Putamen (tissue), 1 donor: ENCODE data around the gene UTP3.
"Not testable (repeated sequence)": the region's sequence is repeated elsewhere in the genome, so short reads cannot be mapped to it uniquely, and the experiment has no call there.

Experiments used
- DNase-seq: peaks from one replicate; pipeline ENCODE4 v3.0.0-alpha.2; 2016; ENCODE audit warnings: low spot score

The UTP3 gene

GRCh38 chr4:70687821-70688794, at the start of gene UTP3:
TSS of gene UTP3 (plus strand) at chr4:70688532. CDS start at chr4:70688678, 146 bp downstream.
- DNase-seq, result peak; percentile 99

GRCh38 chr4:70640192-70640591, 48.1 kb upstream of the UTP3 start:
- no peak for DNase-seq

DNA sequence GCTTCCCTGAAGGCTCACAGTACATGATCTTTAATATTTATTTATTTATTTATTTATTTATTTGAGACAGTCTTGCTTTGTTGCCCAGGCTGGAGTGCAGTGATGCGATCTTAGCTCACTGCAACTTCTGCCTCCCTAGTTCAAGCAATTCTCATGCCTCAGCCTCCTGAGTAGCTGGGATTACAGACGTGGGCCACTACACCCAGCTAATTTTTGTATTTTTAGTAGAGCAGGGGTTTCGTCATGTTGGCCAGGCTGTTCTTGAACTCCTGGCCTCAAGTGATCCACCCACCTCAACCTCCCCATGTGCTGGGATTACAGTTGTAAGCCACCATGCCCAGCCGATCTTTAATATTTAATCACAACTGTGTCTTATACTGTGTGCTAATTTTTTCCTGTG, 37.6 kb upstream of the UTP3 start:
- not testable (repeated sequence) for DNase-seq

GRCh38 chr4:70651864-70652506, 36.3 kb upstream of the UTP3 start:
- DNase-seq, result peak; percentile 7

GRCh38 chr4:70654605-70655011, 33.7 kb upstream of the UTP3 start:
- DNase-seq, result no peak

- DNase-seq, result no peak
These were observed 31.0 kb upstream of the UTP3 start for GRCh38 chr4:70657326-70657725.

DNA sequence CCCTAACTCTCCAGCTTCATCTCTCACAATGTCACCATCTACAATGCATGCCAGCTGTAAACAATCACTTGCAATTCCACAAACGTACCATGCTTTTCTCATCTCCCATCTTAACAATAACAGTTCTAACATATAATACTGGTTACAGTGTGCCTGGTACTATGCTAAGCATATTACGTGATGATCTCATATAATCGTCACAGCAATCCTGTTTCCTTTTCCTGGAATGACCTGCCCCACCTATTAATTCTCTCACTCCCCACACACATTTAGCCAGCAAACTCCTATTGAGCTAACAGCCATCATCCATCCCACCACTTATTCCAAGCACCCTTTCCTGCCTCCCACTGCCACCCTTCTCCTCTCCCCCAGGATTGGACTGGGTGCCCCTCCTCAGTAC, 29.9 kb upstream of the UTP3 start:
- DNase-seq, result no peak

DNA sequence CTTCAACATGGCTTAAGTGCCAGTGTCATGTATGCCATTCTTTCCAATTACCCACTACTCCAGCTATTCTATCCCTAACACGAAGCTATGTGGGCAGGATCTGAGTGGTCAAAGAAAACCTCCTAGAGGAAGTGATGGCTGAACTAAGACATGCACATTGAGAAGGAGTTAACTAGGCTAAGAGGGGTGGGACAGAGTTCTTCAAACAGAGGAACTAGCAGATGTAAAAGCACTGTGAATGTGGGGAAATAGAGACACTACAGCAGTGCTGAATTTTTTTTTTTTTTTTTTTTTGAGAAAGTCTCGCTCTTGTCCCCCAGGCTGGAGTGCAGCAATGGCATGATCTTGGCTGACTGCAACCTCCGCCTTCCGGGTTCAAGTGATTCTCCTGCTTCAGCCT, 28.2 kb upstream of the UTP3 start:
- DNase-seq, result no peak

DNA sequence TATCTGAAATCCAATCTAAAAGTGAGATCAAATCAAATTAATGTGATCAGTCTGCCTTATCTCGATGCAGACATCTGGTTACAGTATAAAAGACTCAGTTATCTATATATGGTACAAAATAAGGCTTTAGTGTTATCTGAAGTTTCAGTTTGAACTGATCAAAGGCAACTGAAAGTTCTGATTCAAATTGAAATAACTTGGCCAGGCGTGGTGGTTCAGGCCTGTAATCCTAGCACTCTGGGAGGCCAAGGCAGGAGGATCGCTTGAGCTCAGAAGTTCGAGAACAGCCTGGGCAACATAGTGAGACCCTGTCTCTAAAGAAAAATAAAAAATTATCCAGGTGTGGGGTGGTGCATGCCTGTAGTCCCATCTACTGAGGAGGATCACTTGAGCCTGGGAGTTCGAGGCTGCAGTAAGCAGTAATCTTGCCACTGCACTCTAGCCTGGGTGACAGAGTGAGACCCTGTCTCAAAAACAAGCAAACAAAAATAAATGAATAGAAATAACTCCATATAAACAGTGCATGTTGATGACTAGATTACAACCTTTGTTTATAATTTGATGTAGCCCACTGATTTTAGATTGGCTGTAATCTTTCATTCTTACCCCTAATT, 26.9 kb upstream of the UTP3 start:
- not testable (repeated sequence) for DNase-seq

DNA sequence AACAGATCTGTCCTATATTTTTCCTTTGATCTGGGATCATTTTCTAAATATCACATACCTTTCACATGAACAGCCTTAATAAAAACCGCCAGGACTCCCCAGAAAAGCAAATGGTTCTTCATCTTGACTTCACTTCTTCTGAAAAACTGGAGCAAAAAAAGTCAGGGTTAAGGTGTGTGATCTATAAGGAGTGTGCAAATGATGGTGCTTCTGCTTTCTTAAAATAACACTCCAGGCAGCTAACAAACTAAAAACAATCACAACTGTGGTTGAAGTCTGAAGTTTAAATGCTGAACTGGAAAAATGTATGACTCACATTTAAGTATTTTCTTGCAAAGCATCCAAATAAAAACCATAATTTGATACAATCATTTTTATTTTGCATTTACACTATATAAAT, 22.0 kb upstream of the UTP3 start, which contains the start of gene JCHAIN:
TSS of gene JCHAIN (minus strand) at position 140 of the 400 bp plus-strand sequence. CDS start at position 122, 18 bp downstream.
- no peak for DNase-seq

DNA sequence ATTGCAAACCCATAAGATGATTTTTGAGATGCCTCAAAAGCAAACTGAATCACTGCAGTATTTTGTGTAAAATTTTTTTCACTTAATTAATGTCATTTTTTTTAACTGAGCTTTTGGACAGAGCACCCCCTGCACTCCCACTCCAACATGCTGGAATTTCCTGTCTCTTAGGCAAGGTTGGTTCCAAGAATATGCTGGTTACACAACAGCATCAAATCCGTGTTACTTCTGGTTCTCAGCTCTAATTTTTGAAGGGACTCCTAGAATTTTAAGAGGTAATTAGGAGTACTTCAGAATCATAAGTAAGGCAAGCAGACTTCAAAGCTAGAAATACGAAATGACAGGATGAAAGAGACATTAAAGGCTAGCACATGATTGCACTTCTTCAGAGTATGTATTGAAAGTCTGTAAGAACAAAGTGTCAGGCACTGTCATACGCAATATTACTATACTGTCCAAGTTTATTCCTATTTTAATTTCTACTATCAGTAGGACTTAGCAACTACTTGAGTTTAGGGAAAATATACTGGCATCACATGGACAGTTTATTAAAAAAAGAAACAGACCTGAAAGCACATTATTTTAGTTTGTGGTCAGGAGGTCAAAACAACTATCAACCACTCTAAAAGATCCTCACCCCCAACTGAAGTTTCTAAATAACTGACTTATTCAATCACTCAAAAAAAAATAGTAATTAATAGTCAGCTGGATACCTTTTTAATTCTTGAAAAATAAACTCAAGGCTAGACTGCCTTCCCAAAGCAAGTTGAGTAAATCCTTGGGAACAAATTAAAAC, 20.4 kb upstream of the UTP3 start:
- no peak for DNase-seq

- DNase-seq, result no peak
These were observed 17.9 kb upstream of the UTP3 start for GRCh38 chr4:70670332-70671014.

DNA sequence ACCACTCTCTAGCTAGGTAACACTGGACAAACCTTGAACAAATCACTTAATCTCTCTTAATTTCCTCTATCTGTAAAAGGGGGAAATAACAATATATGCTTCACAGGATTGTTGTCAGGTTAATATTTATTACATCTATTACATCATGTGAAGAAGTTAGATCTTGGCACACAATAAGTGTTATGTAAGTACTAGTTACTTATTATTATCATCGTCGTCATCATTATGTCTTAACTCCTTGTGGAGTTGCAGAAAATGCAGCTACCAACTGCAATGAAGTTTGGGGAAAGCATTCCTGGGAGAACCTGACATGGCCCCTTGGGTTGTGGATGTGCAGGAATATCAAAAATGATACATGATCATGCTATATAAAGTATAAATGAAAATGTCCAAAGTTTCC, 17.2 kb upstream of the UTP3 start:
- no peak for DNase-seq

DNA sequence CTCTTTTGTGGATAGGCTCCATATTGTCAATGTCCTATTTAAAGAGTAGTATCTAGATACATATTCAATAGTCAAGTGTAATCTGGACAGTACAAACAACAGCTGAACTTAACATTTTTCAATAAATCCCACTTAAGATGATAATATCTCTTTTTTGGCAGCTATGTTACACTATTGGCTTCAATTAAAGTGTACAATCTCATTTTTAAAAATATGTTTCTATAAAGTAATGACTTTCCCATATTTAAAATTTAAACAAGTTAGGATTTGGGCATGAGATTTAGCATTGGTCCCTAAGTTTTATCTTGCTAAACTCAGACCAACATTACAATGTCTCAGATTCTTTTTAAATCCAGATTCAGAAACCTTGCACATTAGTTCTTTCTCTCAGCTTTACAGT, 14.1 kb upstream of the UTP3 start:
- no peak for DNase-seq

GRCh38 chr4:70674731-70675130, 13.6 kb upstream of the UTP3 start:
- no peak for DNase-seq

DNA sequence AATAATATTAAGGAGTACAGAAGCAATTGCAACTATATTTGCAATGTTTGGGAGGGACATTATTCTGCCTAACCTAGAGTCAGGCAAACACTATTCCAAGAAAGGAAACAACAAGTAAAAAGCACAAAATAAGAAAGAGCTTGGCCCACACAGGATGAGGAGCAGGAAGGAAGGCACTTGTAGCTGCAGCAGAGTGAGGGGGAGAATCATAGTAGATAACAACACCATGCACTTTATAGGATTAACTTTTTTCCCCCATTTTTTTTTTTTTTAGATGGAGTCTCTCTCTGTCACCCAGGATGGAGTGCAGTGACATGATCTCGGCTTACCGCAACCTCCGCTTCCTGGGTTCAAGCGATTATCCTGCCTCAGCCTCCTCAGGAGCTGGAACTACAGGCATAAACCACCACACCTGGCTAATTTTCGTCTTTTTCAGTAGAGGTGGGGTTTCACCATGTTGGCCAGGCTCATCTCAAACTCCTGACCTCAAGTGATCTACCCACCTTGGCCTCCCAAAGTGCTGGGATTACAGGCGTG, 11.7 kb upstream of the UTP3 start:
- no peak for DNase-seq

GRCh38 chr4:70678383-70678999, 9.8 kb upstream of the UTP3 start:
- DNase-seq, result no peak

DNA sequence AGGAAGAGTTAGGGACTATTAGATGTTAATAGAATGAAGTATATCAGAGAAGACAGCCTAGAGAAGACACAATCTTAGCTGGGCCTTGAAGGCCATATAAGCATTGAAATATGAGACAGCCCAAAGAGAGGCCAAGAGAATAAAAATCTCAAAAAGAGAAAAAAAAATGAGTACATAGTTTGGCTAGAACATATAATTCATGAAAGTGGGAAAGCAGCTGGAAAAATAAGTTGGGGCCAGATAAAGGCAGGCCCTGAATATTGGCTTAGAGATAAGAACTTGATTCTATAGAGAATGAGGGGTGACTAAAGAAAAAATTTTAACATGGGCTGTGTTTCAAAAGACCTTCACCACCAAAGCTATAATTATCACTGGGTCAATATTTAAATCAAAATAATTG, 7.4 kb upstream of the UTP3 start:
- DNase-seq, result no peak

- DNase-seq, result no peak
These were observed 6.6 kb upstream of the UTP3 start for GRCh38 chr4:70681704-70682103.

DNA sequence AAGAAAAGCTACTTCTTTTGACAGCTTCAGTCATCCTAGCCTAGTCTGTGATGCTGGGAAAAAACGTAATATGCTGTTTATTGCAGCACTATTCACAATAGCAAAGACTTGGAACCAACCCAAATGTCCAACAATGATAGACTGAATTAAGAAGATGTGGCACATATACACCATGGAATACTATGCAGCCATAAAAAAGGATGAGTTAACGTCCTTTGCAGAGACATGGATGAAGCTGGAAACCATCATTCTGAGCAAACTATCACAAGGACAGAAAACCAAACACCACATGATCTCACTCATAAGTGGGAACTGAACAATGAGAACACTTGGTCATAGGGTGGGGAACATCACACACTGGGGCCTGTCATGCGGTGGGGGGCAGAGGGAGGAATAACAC, 6.2 kb upstream of the UTP3 start:
- DNase-seq, result not testable (repeated sequence)

- peak; percentile 4 for DNase-seq
These were observed 940 bp upstream of the UTP3 start for GRCh38 chr4:70687392-70687791.
